Neural cell (in vitro differentiated cells): ENCODE data around the gene ATG2A. TPM values are rescaled to one million over a fixed set of nuclear protein-coding genes. Genes with fewer than 3 reads are reported as not detected.

Experiments used
- H2AFZ ChIP-seq: fragments of 200-600, 300-800 bp; sonication (generic), shearing (Covaris generic); 2 replicates; pipeline ENCODE4 v1.6.0; 2014; ENCODE audit warnings: low read depth, mild to moderate bottlenecking, antibody characterized with exemption, low read length, moderate library complexity
- H3F3A ChIP-seq: fragments of 200-600 bp; shearing (Covaris generic); 2 replicates; pipeline ENCODE4 v1.6.1; 2016; ENCODE audit warnings: mild to moderate bottlenecking, moderate library complexity, mixed read lengths, antibody characterized with exemption, low read length; ENCODE audit not compliant: insufficient read depth, poor library complexity, severe bottlenecking
- H3K27ac ChIP-seq: fragments of 200-600, 300-800 bp; sonication (generic), shearing (Covaris generic); 2 replicates; pipeline ENCODE4 v1.5.1; 2014; ENCODE audit warnings: mild to moderate bottlenecking, low read length, moderate library complexity
- H3K27me3 ChIP-seq: fragments of 300-800, 200-600 bp; sonication (generic), shearing (Covaris generic); 2 replicates; pipeline ENCODE4 v1.6.0; 2014; ENCODE audit warnings: mild to moderate bottlenecking, low read depth, low read length, moderate library complexity; ENCODE audit not compliant: insufficient read depth
- H3K36me3 ChIP-seq: fragments of 300-800, 200-600 bp; sonication (generic), shearing (Covaris generic); 2 replicates; pipeline ENCODE4 v1.5.1; 2014; ENCODE audit warnings: mild to moderate bottlenecking, antibody characterized with exemption, low read length, moderate library complexity; ENCODE audit not compliant: insufficient read depth
- H3K4me2 ChIP-seq: fragments of 300-800, 200-600 bp; sonication (generic), shearing (Covaris generic); 2 replicates; pipeline ENCODE4 v1.6.0; 2014; ENCODE audit warnings: mild to moderate bottlenecking, low read length
- H3K4me3 ChIP-seq: fragments of 300-800, 200-600 bp; sonication (generic), shearing (Covaris generic); 2 replicates; pipeline ENCODE4 v1.5.1; 2014; ENCODE audit warnings: mild to moderate bottlenecking, low read length, moderate library complexity
- H3K79me2 ChIP-seq: fragments of 200-600 bp; shearing (Covaris generic); replicated peaks from 2 replicates; pipeline ENCODE4 v1.6.0; 2014; ENCODE audit warnings: mild to moderate bottlenecking, low read length, moderate library complexity; ENCODE audit not compliant: insufficient read depth
- H3K9ac ChIP-seq: fragments of 300-800, 200-600 bp; sonication (generic), shearing (Covaris generic); 2 replicates; pipeline ENCODE4 v1.6.1; 2016; ENCODE audit warnings: mild to moderate bottlenecking, low read length, mixed read lengths
- H3K9me2 ChIP-seq: fragments of 200-600 bp; shearing (Covaris generic); 2 replicates; pipeline ENCODE4 v1.6.1; 2016; ENCODE audit warnings: mild to moderate bottlenecking, low read length, mixed read lengths; ENCODE audit not compliant: insufficient read depth
- H3K9me3 ChIP-seq: fragments of 200-600, 300-800 bp; sonication (generic), shearing (Covaris generic); 2 replicates; pipeline ENCODE4 v1.6.1; 2016; ENCODE audit warnings: mild to moderate bottlenecking, mixed run types, low read length, moderate library complexity, mixed read lengths
- H4K20me1 ChIP-seq: fragments of 200-600 bp; shearing (Covaris generic); 2 replicates; pipeline ENCODE4 v1.6.1; 2016; ENCODE audit warnings: mild to moderate bottlenecking, mixed run types; ENCODE audit not compliant: insufficient read depth
- CTCF ChIP-seq: fragments of 450-650 bp; IDR thresholded peaks from 2 replicates; pipeline ENCODE4 v1.5.1; 2014; ENCODE audit warnings: antibody characterized with exemption, mild to moderate bottlenecking, moderate library complexity; ENCODE audit not compliant: poor library complexity, severe bottlenecking
- EP300 ChIP-seq: fragments of 450-650 bp; conservative IDR thresholded peaks from 2 replicates; pipeline ENCODE4 v1.6.1; 2014; ENCODE audit warnings: antibody characterized with exemption, mild to moderate bottlenecking, moderate library complexity; ENCODE audit not compliant: poor library complexity, severe bottlenecking
- EZH2 ChIP-seq: fragments of 200-600, 300-800 bp; shearing (Covaris generic), sonication (generic); IDR thresholded peaks from 2 replicates; pipeline ENCODE4 v1.6.1; 2014; ENCODE audit warnings: antibody characterized with exemption, low read length, borderline replicate concordance, mild to moderate bottlenecking; ENCODE audit not compliant: insufficient read depth, poor library complexity, severe bottlenecking
- MXI1 ChIP-seq: fragments of 450-650 bp; conservative IDR thresholded peaks from 2 replicates; pipeline ENCODE4 v1.6.1; 2014; ENCODE audit warnings: antibody characterized with exemption, mild to moderate bottlenecking; ENCODE audit not compliant: poor library complexity, severe bottlenecking
- POLR2AphosphoS5 ChIP-seq: IDR thresholded peaks from 2 replicates; pipeline ENCODE4 v1.6.1; 2012
- RAD21 ChIP-seq: fragments of 450-650 bp; conservative IDR thresholded peaks from 2 replicates; pipeline ENCODE4 v1.6.1; 2014; ENCODE audit warnings: antibody characterized with exemption, mild to moderate bottlenecking, moderate library complexity
- REST ChIP-seq: IDR thresholded peaks from 2 replicates; pipeline ENCODE4 v1.6.1; 2012; ENCODE audit warnings: borderline replicate concordance
- SMC3 ChIP-seq: fragments of 450-650 bp; conservative IDR thresholded peaks from 2 replicates; pipeline ENCODE4 v1.6.1; 2014; ENCODE audit warnings: antibody characterized with exemption, mild to moderate bottlenecking, moderate library complexity; ENCODE audit not compliant: poor library complexity
- TAF1 ChIP-seq: IDR thresholded peaks from 2 replicates; pipeline ENCODE4 v1.6.1; 2012; ENCODE audit warnings: low read depth
- polyA plus RNA-seq: library from polyadenylated mRNA; depleted of rRNA; stranded (reverse); fragments of >200 nt; gene quantifications from 2 replicates; pipeline ENCODE4 v1.2.3, GENCODE V29; 2014

ATG2A gene
- polyA plus RNA-seq, 1 donor from 2014 or later = 7.5 TPM

- Histone ChIP-seq H4K20me1 (no peaks in the 10 kb centered on the region), H3K4me3 (no peak overlapping the region), H3K4me2 (no peak overlapping the region), H3K27me3 (no peaks in the 10 kb centered on the region), H2AFZ (no peak overlapping the region), H3K9me3 (no peaks in the 10 kb centered on the region), H3K27ac (no peak overlapping the region), H3F3A (no peaks in the 10 kb centered on the region), H3K36me3 (no peaks in the 10 kb centered on the region), H3K9me2 (no peaks in the 10 kb centered on the region), H3K9ac (no peak overlapping the region), H3K79me2 (no peaks in the 10 kb centered on the region)
- TF ChIP-seq MXI1 = no peak
- TF ChIP-seq RAD21 = no peak
- no peak for TF ChIP-seq TAF1
- no peak for TF ChIP-seq EZH2
- no peak for TF ChIP-seq SMC3
- no peak for TF ChIP-seq POLR2AphosphoS5
- no peak for TF ChIP-seq REST
- no peak for TF ChIP-seq EP300
- TF ChIP-seq CTCF = no peak
Observed at GRCh38 chr11:64894812-64895452, 22.1 kb downstream of the ATG2A start.

GRCh38 chr11:64894070-64894811, 22.8 kb downstream of the ATG2A start:
- Histone ChIP-seq H3K9me2 (no peaks in the 10 kb centered on the region), H4K20me1 (no peaks in the 10 kb centered on the region), H3K4me3 (no peak overlapping the region), H3K9me3 (no peaks in the 10 kb centered on the region), H3K9ac (no peak overlapping the region), H3K36me3 (no peaks in the 10 kb centered on the region), H3K79me2 (no peaks in the 10 kb centered on the region), H3K27me3 (no peaks in the 10 kb centered on the region), H2AFZ (no peak overlapping the region), H3K27ac (no peak overlapping the region), H3K4me2 (no peak overlapping the region), H3F3A (no peaks in the 10 kb centered on the region)
- TF ChIP-seq SMC3 (peak; percentile 89), MXI1 (no peak), CTCF (peak; percentile 83), RAD21 (peak; percentile 74), POLR2AphosphoS5 (no peak)
